Type B pancreatic cell (in vitro differentiated cells): ENCODE data around the gene PHYHIPL. TPM values are rescaled to one million over a fixed set of nuclear protein-coding genes. Genes with fewer than 3 reads are reported as not detected.

Source experiments
- DNase-seq: peaks from one replicate; pipeline ENCODE4 v3.0.0; 2021; ENCODE audit warnings: mixed read lengths; ENCODE audit not compliant: unreplicated experiment; ENCODE audit errors: extremely low spot score
- H3K27ac Mint-ChIP-seq: 2 replicates; pipeline ENCODE4 v1.8.0; 2021; ENCODE audit warnings: mild to moderate bottlenecking, mixed read lengths
- H3K27me3 Mint-ChIP-seq: 2 replicates; pipeline ENCODE4 v1.8.0; 2021; ENCODE audit warnings: mixed read lengths
- H3K36me3 Mint-ChIP-seq: 2 replicates; pipeline ENCODE4 v1.8.0; 2021; ENCODE audit warnings: mixed read lengths
- H3K4me1 Mint-ChIP-seq: one replicate; pipeline ENCODE4 v1.8.0; 2021; ENCODE audit warnings: mixed read lengths; ENCODE audit not compliant: unreplicated experiment
- H3K4me3 Mint-ChIP-seq: 2 replicates; pipeline ENCODE4 v1.8.0; 2021; ENCODE audit warnings: mild to moderate bottlenecking, mixed read lengths
- H3K9me3 Mint-ChIP-seq: 2 replicates; pipeline ENCODE4 v1.8.0; 2021; ENCODE audit warnings: mixed read lengths
- total RNA-seq: library from RNA; stranded (reverse); gene quantifications from 2 replicates; pipeline ENCODE4 v1.2.1, GENCODE V29; 2021; ENCODE audit warnings: low replicate concordance
- TF ChIP-seq, protein P1 (sequence below): fragments of 200-600 bp; sonication (generic); conservative IDR thresholded peaks from 2 replicates; pipeline ENCODE4 v1.5.0; 2021; ENCODE audit warnings: antibody characterized with exemption, mild to moderate bottlenecking

The PHYHIPL gene
- total RNA-seq, 1 donor from 2014 or later = 14.3 TPM

- Mint-ChIP-seq H3K4me1 (peaks cover 18% of the 10 kb centered on the region), H3K36me3 (peaks cover 5% of the 10 kb centered on the region), H3K27ac (peak overlapping the region; percentile 17), H3K4me3 (peak overlapping the region; percentile 58), H3K27me3 (peaks cover 5% of the 10 kb centered on the region), H3K9me3 (no peaks in the 10 kb centered on the region)
- TF ChIP-seq, protein P1, sequence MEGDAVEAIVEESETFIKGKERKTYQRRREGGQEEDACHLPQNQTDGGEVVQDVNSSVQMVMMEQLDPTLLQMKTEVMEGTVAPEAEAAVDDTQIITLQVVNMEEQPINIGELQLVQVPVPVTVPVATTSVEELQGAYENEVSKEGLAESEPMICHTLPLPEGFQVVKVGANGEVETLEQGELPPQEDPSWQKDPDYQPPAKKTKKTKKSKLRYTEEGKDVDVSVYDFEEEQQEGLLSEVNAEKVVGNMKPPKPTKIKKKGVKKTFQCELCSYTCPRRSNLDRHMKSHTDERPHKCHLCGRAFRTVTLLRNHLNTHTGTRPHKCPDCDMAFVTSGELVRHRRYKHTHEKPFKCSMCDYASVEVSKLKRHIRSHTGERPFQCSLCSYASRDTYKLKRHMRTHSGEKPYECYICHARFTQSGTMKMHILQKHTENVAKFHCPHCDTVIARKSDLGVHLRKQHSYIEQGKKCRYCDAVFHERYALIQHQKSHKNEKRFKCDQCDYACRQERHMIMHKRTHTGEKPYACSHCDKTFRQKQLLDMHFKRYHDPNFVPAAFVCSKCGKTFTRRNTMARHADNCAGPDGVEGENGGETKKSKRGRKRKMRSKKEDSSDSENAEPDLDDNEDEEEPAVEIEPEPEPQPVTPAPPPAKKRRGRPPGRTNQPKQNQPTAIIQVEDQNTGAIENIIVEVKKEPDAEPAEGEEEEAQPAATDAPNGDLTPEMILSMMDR = peak; percentile 83
- DNase-seq = no peak
These were observed 5.2 kb downstream of the PHYHIPL start for GRCh38 chr10:59181668-59182067.

- Mint-ChIP-seq H3K36me3 (no peaks in the 10 kb centered on the region), H3K27ac (no peak overlapping the region), H3K27me3 (no peaks in the 10 kb centered on the region), H3K9me3 (no peaks in the 10 kb centered on the region), H3K4me1 (no peaks in the 10 kb centered on the region), H3K4me3 (no peak overlapping the region)
- TF ChIP-seq, protein P1 = no peak
- DNase-seq = no peak
These were observed 13.9 kb downstream of the PHYHIPL start for GRCh38 chr10:59190332-59190731.

DNA sequence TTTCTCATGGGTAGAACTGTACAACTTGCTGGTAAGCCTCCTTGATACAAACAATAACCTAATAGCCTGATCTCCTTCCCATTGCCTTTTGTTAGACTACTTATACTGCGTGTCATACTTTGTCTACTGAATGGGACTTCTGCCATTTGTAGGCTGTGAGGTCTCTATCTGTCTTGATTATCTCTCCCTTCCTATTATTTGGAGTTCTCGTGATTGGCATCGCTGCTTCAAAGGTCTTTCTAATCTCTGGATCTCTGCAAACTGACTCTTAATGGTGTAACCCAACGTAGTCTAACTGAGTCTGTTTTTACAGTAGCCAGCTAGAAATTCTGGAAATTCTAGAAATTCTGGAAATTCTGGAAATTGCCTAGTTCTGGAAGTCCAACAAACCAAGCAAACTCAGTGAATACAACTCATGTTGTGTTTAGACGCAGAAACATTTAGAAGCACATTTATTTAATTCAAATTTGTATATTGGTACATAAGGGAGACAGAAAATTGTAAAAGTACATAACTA lies 29.8 kb downstream of the PHYHIPL start:
- Mint-ChIP-seq H3K27me3 (no peaks in the 10 kb centered on the region), H3K36me3 (peaks cover 25% of the 10 kb centered on the region), H3K9me3 (peaks cover 15% of the 10 kb centered on the region), H3K4me1 (no peaks in the 10 kb centered on the region), H3K4me3 (no peak overlapping the region), H3K27ac (no peak overlapping the region)
- TF ChIP-seq, protein P1 = no peak
- no peak for DNase-seq

DNA sequence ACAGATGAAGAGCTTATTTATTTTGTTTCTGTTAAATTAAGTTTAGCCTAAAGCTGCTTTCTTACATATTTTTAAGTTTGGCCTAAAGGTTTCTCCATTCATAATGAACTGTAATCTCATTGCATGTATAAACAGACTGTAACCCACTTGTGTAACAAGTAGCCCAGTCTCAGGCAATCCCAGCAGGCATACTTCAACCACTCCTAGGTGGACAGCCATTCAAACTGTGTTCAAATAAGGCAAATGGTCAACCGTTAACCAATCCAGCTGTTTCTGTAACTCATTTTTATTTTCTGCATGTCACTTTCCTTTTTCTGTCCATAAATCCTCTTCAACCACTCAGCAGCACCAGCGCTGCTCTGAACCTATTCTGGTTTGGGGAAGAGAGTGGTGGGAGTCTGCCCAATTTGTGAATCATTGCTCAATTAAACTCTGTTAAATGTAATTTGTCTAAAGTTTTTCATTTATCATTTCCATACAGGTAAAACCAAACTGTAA lies 35.9 kb downstream of the PHYHIPL start:
- Mint-ChIP-seq H3K27me3 (no peaks in the 10 kb centered on the region), H3K9me3 (peaks cover 9% of the 10 kb centered on the region), H3K27ac (no peak overlapping the region), H3K36me3 (peaks cover 9% of the 10 kb centered on the region), H3K4me1 (no peaks in the 10 kb centered on the region), H3K4me3 (no peak overlapping the region)
- no peak for DNase-seq
- TF ChIP-seq, protein P1 = no peak

- H3K36me3 Mint-ChIP-seq = no peaks in the 10 kb centered on the region
- H3K9me3 Mint-ChIP-seq = no peaks in the 10 kb centered on the region
- H3K4me1 Mint-ChIP-seq = no peaks in the 10 kb centered on the region
- TF ChIP-seq, protein P1 = no peak
- no peak overlapping the region for H3K4me3 Mint-ChIP-seq
- no peak overlapping the region for H3K27ac Mint-ChIP-seq
- DNase-seq = no peak
- no peaks in the 10 kb centered on the region for H3K27me3 Mint-ChIP-seq
These were observed 37.7 kb downstream of the PHYHIPL start for GRCh38 chr10:59214160-59214559.
